Neural cell (in vitro differentiated cells): ENCODE data around the gene BLTP2. TPM values are rescaled to one million over a fixed set of nuclear protein-coding genes. Genes with fewer than 3 reads are reported as not detected.
A peak's percentile ranks its signal among the peaks of the same experiment; 100 is the strongest.
"Not testable (repeated sequence)": the region's sequence is repeated elsewhere in the genome, so short reads cannot be mapped to it uniquely, and the experiment has no call there.

Experiments
- H2AFZ ChIP-seq: fragments of 200-600, 300-800 bp; sonication (generic), shearing (Covaris generic); 2 replicates; pipeline ENCODE4 v1.6.0; 2014; ENCODE audit warnings: low read depth, mild to moderate bottlenecking, antibody characterized with exemption, low read length, moderate library complexity
- H3F3A ChIP-seq: fragments of 200-600 bp; shearing (Covaris generic); 2 replicates; pipeline ENCODE4 v1.6.1; 2016; ENCODE audit warnings: mild to moderate bottlenecking, moderate library complexity, mixed read lengths, antibody characterized with exemption, low read length; ENCODE audit not compliant: insufficient read depth, poor library complexity, severe bottlenecking
- H3K27ac ChIP-seq: fragments of 200-600, 300-800 bp; sonication (generic), shearing (Covaris generic); 2 replicates; pipeline ENCODE4 v1.5.1; 2014; ENCODE audit warnings: mild to moderate bottlenecking, low read length, moderate library complexity
- H3K27me3 ChIP-seq: fragments of 300-800, 200-600 bp; sonication (generic), shearing (Covaris generic); 2 replicates; pipeline ENCODE4 v1.6.0; 2014; ENCODE audit warnings: mild to moderate bottlenecking, low read depth, low read length, moderate library complexity; ENCODE audit not compliant: insufficient read depth
- H3K36me3 ChIP-seq: fragments of 300-800, 200-600 bp; sonication (generic), shearing (Covaris generic); 2 replicates; pipeline ENCODE4 v1.5.1; 2014; ENCODE audit warnings: mild to moderate bottlenecking, antibody characterized with exemption, low read length, moderate library complexity; ENCODE audit not compliant: insufficient read depth
- H3K4me2 ChIP-seq: fragments of 300-800, 200-600 bp; sonication (generic), shearing (Covaris generic); 2 replicates; pipeline ENCODE4 v1.6.0; 2014; ENCODE audit warnings: mild to moderate bottlenecking, low read length
- H3K4me3 ChIP-seq: fragments of 300-800, 200-600 bp; sonication (generic), shearing (Covaris generic); 2 replicates; pipeline ENCODE4 v1.5.1; 2014; ENCODE audit warnings: mild to moderate bottlenecking, low read length, moderate library complexity
- H3K79me2 ChIP-seq: fragments of 200-600 bp; shearing (Covaris generic); replicated peaks from 2 replicates; pipeline ENCODE4 v1.6.0; 2014; ENCODE audit warnings: mild to moderate bottlenecking, low read length, moderate library complexity; ENCODE audit not compliant: insufficient read depth
- H3K9ac ChIP-seq: fragments of 300-800, 200-600 bp; sonication (generic), shearing (Covaris generic); 2 replicates; pipeline ENCODE4 v1.6.1; 2016; ENCODE audit warnings: mild to moderate bottlenecking, low read length, mixed read lengths
- H3K9me2 ChIP-seq: fragments of 200-600 bp; shearing (Covaris generic); 2 replicates; pipeline ENCODE4 v1.6.1; 2016; ENCODE audit warnings: mild to moderate bottlenecking, low read length, mixed read lengths; ENCODE audit not compliant: insufficient read depth
- H3K9me3 ChIP-seq: fragments of 200-600, 300-800 bp; sonication (generic), shearing (Covaris generic); 2 replicates; pipeline ENCODE4 v1.6.1; 2016; ENCODE audit warnings: mild to moderate bottlenecking, mixed run types, low read length, moderate library complexity, mixed read lengths
- H4K20me1 ChIP-seq: fragments of 200-600 bp; shearing (Covaris generic); 2 replicates; pipeline ENCODE4 v1.6.1; 2016; ENCODE audit warnings: mild to moderate bottlenecking, mixed run types; ENCODE audit not compliant: insufficient read depth
- EP300 ChIP-seq: fragments of 450-650 bp; conservative IDR thresholded peaks from 2 replicates; pipeline ENCODE4 v1.6.1; 2014; ENCODE audit warnings: antibody characterized with exemption, mild to moderate bottlenecking, moderate library complexity; ENCODE audit not compliant: poor library complexity, severe bottlenecking
- EZH2 ChIP-seq: fragments of 200-600, 300-800 bp; shearing (Covaris generic), sonication (generic); IDR thresholded peaks from 2 replicates; pipeline ENCODE4 v1.6.1; 2014; ENCODE audit warnings: antibody characterized with exemption, low read length, borderline replicate concordance, mild to moderate bottlenecking; ENCODE audit not compliant: insufficient read depth, poor library complexity, severe bottlenecking
- MXI1 ChIP-seq: fragments of 450-650 bp; conservative IDR thresholded peaks from 2 replicates; pipeline ENCODE4 v1.6.1; 2014; ENCODE audit warnings: antibody characterized with exemption, mild to moderate bottlenecking; ENCODE audit not compliant: poor library complexity, severe bottlenecking
- POLR2AphosphoS5 ChIP-seq: IDR thresholded peaks from 2 replicates; pipeline ENCODE4 v1.6.1; 2012
- RAD21 ChIP-seq: fragments of 450-650 bp; conservative IDR thresholded peaks from 2 replicates; pipeline ENCODE4 v1.6.1; 2014; ENCODE audit warnings: antibody characterized with exemption, mild to moderate bottlenecking, moderate library complexity
- SMC3 ChIP-seq: fragments of 450-650 bp; conservative IDR thresholded peaks from 2 replicates; pipeline ENCODE4 v1.6.1; 2014; ENCODE audit warnings: antibody characterized with exemption, mild to moderate bottlenecking, moderate library complexity; ENCODE audit not compliant: poor library complexity
- TAF1 ChIP-seq: IDR thresholded peaks from 2 replicates; pipeline ENCODE4 v1.6.1; 2012; ENCODE audit warnings: low read depth
- polyA plus RNA-seq: library from polyadenylated mRNA; depleted of rRNA; stranded (reverse); fragments of >200 nt; gene quantifications from 2 replicates; pipeline ENCODE4 v1.2.3, GENCODE V29; 2014
- TF ChIP-seq, protein P1 (sequence below): IDR thresholded peaks from 2 replicates; pipeline ENCODE4 v1.6.1; 2012; ENCODE audit warnings: borderline replicate concordance
- TF ChIP-seq, protein P2 (sequence below): fragments of 450-650 bp; IDR thresholded peaks from 2 replicates; pipeline ENCODE4 v1.5.1; 2014; ENCODE audit warnings: antibody characterized with exemption, mild to moderate bottlenecking, moderate library complexity; ENCODE audit not compliant: poor library complexity, severe bottlenecking

The BLTP2 gene
- polyA plus RNA-seq, 1 donor from 2014 or later = 54.4 TPM

DNA sequence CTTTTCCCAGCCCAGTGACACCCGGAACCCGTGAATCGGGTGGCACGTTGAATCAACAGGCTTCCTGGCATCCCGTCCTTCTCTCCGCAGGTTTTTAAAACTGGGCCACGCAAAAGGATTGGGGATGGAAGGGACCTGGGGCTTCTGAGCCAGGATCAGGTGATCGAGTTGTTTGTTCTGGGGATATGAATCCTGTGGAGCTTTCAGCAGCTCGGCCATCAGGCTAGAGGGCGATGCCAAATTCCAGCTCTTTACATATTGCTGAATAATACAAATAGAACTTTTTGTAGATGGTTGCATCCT, 17.5 kb upstream of the BLTP2 start:
- TF ChIP-seq EZH2 (no peak), RAD21 (no peak), MXI1 (no peak), EP300 (no peak), SMC3 (no peak), POLR2AphosphoS5 (no peak), TAF1 (no peak)
- TF ChIP-seq, protein P1, sequence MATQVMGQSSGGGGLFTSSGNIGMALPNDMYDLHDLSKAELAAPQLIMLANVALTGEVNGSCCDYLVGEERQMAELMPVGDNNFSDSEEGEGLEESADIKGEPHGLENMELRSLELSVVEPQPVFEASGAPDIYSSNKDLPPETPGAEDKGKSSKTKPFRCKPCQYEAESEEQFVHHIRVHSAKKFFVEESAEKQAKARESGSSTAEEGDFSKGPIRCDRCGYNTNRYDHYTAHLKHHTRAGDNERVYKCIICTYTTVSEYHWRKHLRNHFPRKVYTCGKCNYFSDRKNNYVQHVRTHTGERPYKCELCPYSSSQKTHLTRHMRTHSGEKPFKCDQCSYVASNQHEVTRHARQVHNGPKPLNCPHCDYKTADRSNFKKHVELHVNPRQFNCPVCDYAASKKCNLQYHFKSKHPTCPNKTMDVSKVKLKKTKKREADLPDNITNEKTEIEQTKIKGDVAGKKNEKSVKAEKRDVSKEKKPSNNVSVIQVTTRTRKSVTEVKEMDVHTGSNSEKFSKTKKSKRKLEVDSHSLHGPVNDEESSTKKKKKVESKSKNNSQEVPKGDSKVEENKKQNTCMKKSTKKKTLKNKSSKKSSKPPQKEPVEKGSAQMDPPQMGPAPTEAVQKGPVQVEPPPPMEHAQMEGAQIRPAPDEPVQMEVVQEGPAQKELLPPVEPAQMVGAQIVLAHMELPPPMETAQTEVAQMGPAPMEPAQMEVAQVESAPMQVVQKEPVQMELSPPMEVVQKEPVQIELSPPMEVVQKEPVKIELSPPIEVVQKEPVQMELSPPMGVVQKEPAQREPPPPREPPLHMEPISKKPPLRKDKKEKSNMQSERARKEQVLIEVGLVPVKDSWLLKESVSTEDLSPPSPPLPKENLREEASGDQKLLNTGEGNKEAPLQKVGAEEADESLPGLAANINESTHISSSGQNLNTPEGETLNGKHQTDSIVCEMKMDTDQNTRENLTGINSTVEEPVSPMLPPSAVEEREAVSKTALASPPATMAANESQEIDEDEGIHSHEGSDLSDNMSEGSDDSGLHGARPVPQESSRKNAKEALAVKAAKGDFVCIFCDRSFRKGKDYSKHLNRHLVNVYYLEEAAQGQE = no peak
- TF ChIP-seq, protein P2, sequence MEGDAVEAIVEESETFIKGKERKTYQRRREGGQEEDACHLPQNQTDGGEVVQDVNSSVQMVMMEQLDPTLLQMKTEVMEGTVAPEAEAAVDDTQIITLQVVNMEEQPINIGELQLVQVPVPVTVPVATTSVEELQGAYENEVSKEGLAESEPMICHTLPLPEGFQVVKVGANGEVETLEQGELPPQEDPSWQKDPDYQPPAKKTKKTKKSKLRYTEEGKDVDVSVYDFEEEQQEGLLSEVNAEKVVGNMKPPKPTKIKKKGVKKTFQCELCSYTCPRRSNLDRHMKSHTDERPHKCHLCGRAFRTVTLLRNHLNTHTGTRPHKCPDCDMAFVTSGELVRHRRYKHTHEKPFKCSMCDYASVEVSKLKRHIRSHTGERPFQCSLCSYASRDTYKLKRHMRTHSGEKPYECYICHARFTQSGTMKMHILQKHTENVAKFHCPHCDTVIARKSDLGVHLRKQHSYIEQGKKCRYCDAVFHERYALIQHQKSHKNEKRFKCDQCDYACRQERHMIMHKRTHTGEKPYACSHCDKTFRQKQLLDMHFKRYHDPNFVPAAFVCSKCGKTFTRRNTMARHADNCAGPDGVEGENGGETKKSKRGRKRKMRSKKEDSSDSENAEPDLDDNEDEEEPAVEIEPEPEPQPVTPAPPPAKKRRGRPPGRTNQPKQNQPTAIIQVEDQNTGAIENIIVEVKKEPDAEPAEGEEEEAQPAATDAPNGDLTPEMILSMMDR = no peak

GRCh38 chr17:28661635-28662526, 16.9 kb upstream of the BLTP2 start, which contains the start of the genes SDF2 and SUPT6H:
TSS of gene SDF2 (minus strand) at chr17:28661906. CDS start at chr17:28661876, 30 bp downstream.
TSS of gene SUPT6H (plus strand) at chr17:28662205. CDS start at chr17:28673402, 11,197 bp downstream.
- Histone ChIP-seq H3K9me2 (no peaks in the 10 kb centered on the region), H3K27me3 (no peaks in the 10 kb centered on the region), H3K36me3 (peaks cover 4% of the 10 kb centered on the region), H3K4me3 (peak within 1 kb of the TSS; percentile 92), H3K9ac (peak within 1 kb of the TSS; percentile 95), H4K20me1 (peaks cover 4% of the 10 kb centered on the region), H3F3A (no peaks in the 10 kb centered on the region), H2AFZ (peak within 1 kb of the TSS; percentile 90), H3K79me2 (peaks cover 67% of the 10 kb centered on the region), H3K9me3 (no peaks in the 10 kb centered on the region), H3K27ac (peak within 1 kb of the TSS; percentile 98), H3K4me2 (peak within 1 kb of the TSS; percentile 98)
- TF ChIP-seq, protein P2 = no peak
- TF ChIP-seq EP300 = peak; percentile 58
- TF ChIP-seq POLR2AphosphoS5 = peak; percentile 97
- TF ChIP-seq EZH2 = no peak
- no peak for TF ChIP-seq SMC3
- TF ChIP-seq RAD21 = no peak
- TF ChIP-seq MXI1 = peak; percentile 87
- TF ChIP-seq, protein P1 = peak; percentile 95
- peak; percentile 67 for TF ChIP-seq TAF1

More for the DNA sequence above, 17.5 kb upstream of the BLTP2 start:
- H3K27me3 ChIP-seq = no peaks in the 10 kb centered on the region
- no peaks in the 10 kb centered on the region for H3K9me3 ChIP-seq
- H3K4me2 ChIP-seq = peak overlapping the region; percentile 90
- peak overlapping the region; percentile 95 for H3K9ac ChIP-seq
- peaks cover 4% of the 10 kb centered on the region for H3K36me3 ChIP-seq
- H3K4me3 ChIP-seq = peak overlapping the region; percentile 92
- H3K79me2 ChIP-seq = peaks cover 65% of the 10 kb centered on the region
- H4K20me1 ChIP-seq = peaks cover 4% of the 10 kb centered on the region
- no peaks in the 10 kb centered on the region for H3K9me2 ChIP-seq
- H3F3A ChIP-seq = no peaks in the 10 kb centered on the region
- peak overlapping the region; percentile 98 for H3K27ac ChIP-seq
- H2AFZ ChIP-seq = peak overlapping the region; percentile 90

- not testable (repeated sequence) for H3K9ac ChIP-seq, H3K27ac ChIP-seq, H3K9me2 ChIP-seq, H3K36me3 ChIP-seq, H4K20me1 ChIP-seq, H3K4me2 ChIP-seq, H3K27me3 ChIP-seq, H3K9me3 ChIP-seq, H3F3A ChIP-seq, H3K4me3 ChIP-seq, H2AFZ ChIP-seq
- peaks cover 50% of the 10 kb centered on the region for H3K79me2 ChIP-seq
Measured at GRCh38 chr17:28659497-28659881, 14.5 kb upstream of the BLTP2 start.
